Activated CD4-positive, alpha-beta T cell treated with anti-CD3 and anti-CD28 coated beads, Interleukin-2, amount 50 U/mL, for 48 hours (primary cell): ENCODE results near the gene LRRC4B.
"Not testable (repeated sequence)": the region's sequence is repeated elsewhere in the genome, so short reads cannot be mapped to it uniquely, and the experiment has no call there.

ENCODE experiments used
- DNase-seq, 2 experiments: peaks; one replicate each; pipeline ENCODE4 v3.0.0-alpha.2; 2020

Gene LRRC4B

GRCh38 chr19:50481351-50482149, 86.7 kb downstream of the LRRC4B start:
- no peak for DNase-seq

- no peak for DNase-seq
Observed at GRCh38 chr19:50480281-50481111, 87.7 kb downstream of the LRRC4B start.

- no peak for DNase-seq
Observed at GRCh38 chr19:50479761-50480251, 88.4 kb downstream of the LRRC4B start.

- DNase-seq, result peak in 1 of 2 experiments; percentile 40
Observed at GRCh38 chr19:50478901-50479715, 89.1 kb downstream of the LRRC4B start.

- no peak for DNase-seq
Observed at GRCh38 chr19:50477751-50478515, 90.3 kb downstream of the LRRC4B start.

- DNase-seq, result no peak
Observed at GRCh38 chr19:50476907-50477238, 91.4 kb downstream of the LRRC4B start.

- DNase-seq, result peak; percentile 92 to 95
Observed at GRCh38 chr19:50476224-50476906, 91.9 kb downstream of the LRRC4B start, which contains the start of the genes EMC10 and GARIN5A. Gene EMC10 (plus strand): TSS chr19:50476507. CDS start chr19:50476545, 38 bp downstream. Gene GARIN5A (minus strand): TSS chr19:50476848. CDS start chr19:50476388, 460 bp downstream.

- no peak for DNase-seq
Observed at GRCh38 chr19:50475736-50476223, 92.5 kb downstream of the LRRC4B start.

GRCh38 chr19:50475101-50475568, 93.1 kb downstream of the LRRC4B start:
- no peak for DNase-seq

- DNase-seq, result not testable (repeated sequence)
Observed at GRCh38 chr19:50473336-50473735, 94.9 kb downstream of the LRRC4B start.

- DNase-seq, result no peak
Observed at GRCh38 chr19:50468818-50469217, 99.4 kb downstream of the LRRC4B start.

- DNase-seq, result no peak
Observed at GRCh38 chr19:50467566-50467965, 100.7 kb downstream of the LRRC4B start.
